CD4-positive, alpha-beta T cell treated with Interleukin-4 for 1 hour (primary cell): ENCODE measurements around the gene CTDSP2.
A peak's percentile ranks its signal among the peaks of the same experiment; 100 is the strongest.
"Not testable (repeated sequence)": the region's sequence is repeated elsewhere in the genome, so short reads cannot be mapped to it uniquely, and the experiment has no call there.

Experiments used
- DNase-seq, 2 donors: peaks; one replicate each; pipeline ENCODE4 v3.0.0-alpha.2; 2020 to 2022

Gene CTDSP2

GRCh38 chr12:57852200-57852599 lies 5.7 kb upstream of the CTDSP2 start:
- DNase-seq = no peak

GRCh38 chr12:57851552-57851951 lies 5.0 kb upstream of the CTDSP2 start:
- no peak for DNase-seq

- DNase-seq = no peak
Measured at GRCh38 chr12:57850854-57851430, 4.4 kb upstream of the CTDSP2 start.

GRCh38 chr12:57849447-57849846 lies 2.9 kb upstream of the CTDSP2 start:
- DNase-seq = not testable (repeated sequence)

- no peak for DNase-seq
Measured at GRCh38 chr12:57849035-57849434, 2.5 kb upstream of the CTDSP2 start.

GRCh38 chr12:57848208-57848607 lies 1.7 kb upstream of the CTDSP2 start:
- DNase-seq = no peak

- no peak for DNase-seq
Measured at GRCh38 chr12:57846285-57846576, 298 bp downstream of the CTDSP2 start.

- DNase-seq = peak; percentile 58 to 60
Measured at GRCh38 chr12:57845478-57846284, 848 bp downstream of the CTDSP2 start.

- DNase-seq = peak in 1 of 2 donors; percentile 25
Measured at GRCh38 chr12:57844709-57845477, 1.6 kb downstream of the CTDSP2 start.

GRCh38 chr12:57842342-57843294 lies 3.9 kb downstream of the CTDSP2 start:
- no peak for DNase-seq

GRCh38 chr12:57841445-57841844 lies 5.1 kb downstream of the CTDSP2 start:
- no peak for DNase-seq

- no peak for DNase-seq
Measured at GRCh38 chr12:57840726-57841125, 5.8 kb downstream of the CTDSP2 start.

- no peak for DNase-seq
Measured at GRCh38 chr12:57839996-57840395, 6.5 kb downstream of the CTDSP2 start.

GRCh38 chr12:57838594-57839302 lies 7.8 kb downstream of the CTDSP2 start:
- DNase-seq = peak; percentile 37 to 45

GRCh38 chr12:57837864-57838562 lies 8.5 kb downstream of the CTDSP2 start:
- DNase-seq = peak in 1 of 2 donors; percentile 39

GRCh38 chr12:57836442-57837375 lies 9.8 kb downstream of the CTDSP2 start:
- peak; percentile 26 to 58 for DNase-seq

- DNase-seq = no peak
Measured at GRCh38 chr12:57835366-57836288, 10.9 kb downstream of the CTDSP2 start.

GRCh38 chr12:57834086-57834876 lies 12.2 kb downstream of the CTDSP2 start:
- no peak for DNase-seq
